NCI-H82 treated with DMSO at 0.1 percent for 48 hours (cell line): ENCODE data around the gene SLC50A1.

Experiments used
- DNase-seq: peaks from one replicate; lab custom pipeline; 2025; ENCODE audit not compliant: unreplicated experiment; lab: John Stamatoyannopoulos, UW

Gene SLC50A1

GRCh38 chr1:155183775-155184221 lies 48.1 kb downstream of the SLC50A1 start:
- no peak for DNase-seq

- no peak for DNase-seq
These were observed 48.7 kb downstream of the SLC50A1 start for GRCh38 chr1:155184351-155184811.

GRCh38 chr1:155184835-155185782 lies 49.5 kb downstream of the SLC50A1 start:
- no peak for DNase-seq

GRCh38 chr1:155185783-155186066 lies 50.1 kb downstream of the SLC50A1 start:
- no peak for DNase-seq

GRCh38 chr1:155186067-155186793 lies 50.6 kb downstream of the SLC50A1 start:
- DNase-seq = no peak

- DNase-seq = no peak
These were observed 51.3 kb downstream of the SLC50A1 start for GRCh38 chr1:155186794-155187455.

GRCh38 chr1:155187456-155187891 lies 51.8 kb downstream of the SLC50A1 start:
- DNase-seq = no peak

GRCh38 chr1:155188268-155188667 lies 52.6 kb downstream of the SLC50A1 start:
- no peak for DNase-seq
